ENCODE measurements around the gene CDK2AP2. TPM values are rescaled to one million over a fixed set of nuclear protein-coding genes. Genes with fewer than 3 reads are reported as not detected.
A peak's percentile ranks its signal among the peaks of the same experiment; 100 is the strongest.

CDK2AP2 gene
- total and polyA plus RNA-seq, 2 donors (not counting 1 experiment from before 2014, with no cell fraction given): 62.7 to 112 TPM

GRCh38 chr11:67545280-67545679, 37.3 kb upstream of the CDK2AP2 start:
- TF ChIP-seq CTCF (IDR thresholded peaks at IDR 0.05) (no peak), EZH2 (IDR thresholded peaks at IDR 0.05; ENCODE audit: borderline replicate concordance, insufficient read depth, low read depth, low read length, poor library complexity, severe bottlenecking) (no peak)
- H3K36me3 ChIP-seq (replicated peaks in 1 of 2; ENCODE audit: control extremely low read depth in 1 of 2, control insufficient read depth in 1 of 2, extremely low read depth in 1 of 2, insufficient read depth in 2 of 2, low read length in 1 of 2): no peaks in the 10 kb centered on the region
- no peak overlapping the region for H3K4me2 ChIP-seq (replicated peaks; ENCODE audit: low read depth, low read length, poor library complexity, severe bottlenecking)
- H2AFZ ChIP-seq (ENCODE audit: insufficient read depth, low read depth, low read length, poor library complexity, severe bottlenecking): no peak overlapping the region
- H3K27ac ChIP-seq (ENCODE audit: low read length in 2 of 2): no peak overlapping the region
- POLR2A ChIA-PET: no interaction called here
- DNase-seq (no peak), ATAC-seq (ENCODE audit: low read depth) (no peak)
- Mint-ChIP-seq H3K4me1 (no peaks in the 10 kb centered on the region), H3K9me3 (ENCODE audit: insufficient read depth) (no peaks in the 10 kb centered on the region), H3K4me3 (no peak overlapping the region), H3K27me3 (peaks cover 7% of the 10 kb centered on the region), H3K27ac (no peak overlapping the region)
- H3K27me3 ChIP-seq (replicated peaks in 1 of 4; ENCODE audit: control extremely low read depth in 1 of 4, control insufficient read depth in 3 of 4, insufficient read depth in 4 of 4, low read length in 3 of 4): peaks cover 0 to 4% (median 0%) of the 10 kb centered on the region in 4 experiments
- intact Hi-C loops (cut with micrococcal nuclease): no loop called here
- H4K20me1 ChIP-seq (ENCODE audit: control insufficient read depth, insufficient read depth, low read length, poor library complexity, severe bottlenecking): no peaks in the 10 kb centered on the region
- H3K4me1 ChIP-seq (ENCODE audit: control insufficient read depth in 2 of 2, insufficient read depth in 2 of 2, low read length in 2 of 2): no peaks in the 10 kb centered on the region
- H3K9ac ChIP-seq (ENCODE audit: low read length): no peak overlapping the region
- 86% methylated on average over 6 of the region's 8 CpGs for WGBS (ENCODE audit: insufficient coverage)
- peaks cover 0 to under 1% (median 0%) of the 10 kb centered on the region in 3 donors for H3K9me3 ChIP-seq (ENCODE audit: control extremely low read depth in 1 of 3, control insufficient read depth in 2 of 3, insufficient read depth in 1 of 3, low read length in 2 of 3)
- H3K79me2 ChIP-seq (ENCODE audit: control insufficient read depth, insufficient read depth, low read length): no peaks in the 10 kb centered on the region
- CTCF ChIA-PET: no interaction called here
- no peak overlapping the region for H3K4me3 ChIP-seq (ENCODE audit: control extremely low read depth in 1 of 5, extremely low read depth in 1 of 5, insufficient read depth in 1 of 5, low read depth in 2 of 5, low read length in 4 of 5)

GRCh38 chr11:67544616-67545242, 36.8 kb upstream of the CDK2AP2 start:
- H3K27me3 ChIP-seq (replicated peaks in 1 of 4; ENCODE audit: control extremely low read depth in 1 of 4, control insufficient read depth in 3 of 4, insufficient read depth in 4 of 4, low read length in 3 of 4): peaks cover 0 to 4% (median 0%) of the 10 kb centered on the region in 4 experiments
- DNase-seq (peak; percentile 3), ATAC-seq (ENCODE audit: low read depth) (no peak)
- POLR2A ChIA-PET: no interaction called here
- Mint-ChIP-seq H3K27me3 (peaks cover 3% of the 10 kb centered on the region), H3K9me3 (ENCODE audit: insufficient read depth) (no peaks in the 10 kb centered on the region), H3K4me3 (no peak overlapping the region), H3K27ac (no peak overlapping the region), H3K4me1 (no peaks in the 10 kb centered on the region)
- H4K20me1 ChIP-seq (ENCODE audit: control insufficient read depth, insufficient read depth, low read length, poor library complexity, severe bottlenecking): no peaks in the 10 kb centered on the region
- no peak overlapping the region for H2AFZ ChIP-seq (ENCODE audit: insufficient read depth, low read depth, low read length, poor library complexity, severe bottlenecking)
- CTCF ChIA-PET: no interaction called here
- no peaks in the 10 kb centered on the region for H3K4me1 ChIP-seq (ENCODE audit: control insufficient read depth in 2 of 2, insufficient read depth in 2 of 2, low read length in 2 of 2)
- no peaks in the 10 kb centered on the region for H3K9me3 ChIP-seq (ENCODE audit: control extremely low read depth in 1 of 3, control insufficient read depth in 2 of 3, insufficient read depth in 1 of 3, low read length in 2 of 3)
- H3K27ac ChIP-seq (ENCODE audit: low read length in 2 of 2): no peak overlapping the region
- H3K4me2 ChIP-seq (replicated peaks; ENCODE audit: low read depth, low read length, poor library complexity, severe bottlenecking): no peak overlapping the region
- no peaks in the 10 kb centered on the region for H3K79me2 ChIP-seq (ENCODE audit: control insufficient read depth, insufficient read depth, low read length)
- WGBS (ENCODE audit: insufficient coverage): 97% methylated on average over 9 of the region's 10 CpGs
- H3K36me3 ChIP-seq (replicated peaks in 1 of 2; ENCODE audit: control extremely low read depth in 1 of 2, control insufficient read depth in 1 of 2, extremely low read depth in 1 of 2, insufficient read depth in 2 of 2, low read length in 1 of 2): no peaks in the 10 kb centered on the region
- no peak overlapping the region for H3K4me3 ChIP-seq (ENCODE audit: control extremely low read depth in 1 of 5, extremely low read depth in 1 of 5, insufficient read depth in 1 of 5, low read depth in 2 of 5, low read length in 4 of 5)
- no peak overlapping the region for H3K9ac ChIP-seq (ENCODE audit: low read length)
- intact Hi-C loops (cut with micrococcal nuclease): no loop called here
- TF ChIP-seq EZH2 (IDR thresholded peaks at IDR 0.05; ENCODE audit: borderline replicate concordance, insufficient read depth, low read depth, low read length, poor library complexity, severe bottlenecking) (no peak), CTCF (IDR thresholded peaks at IDR 0.05) (no peak)
